Adrenal gland (tissue), 12 donors: ENCODE measurements around the gene YJEFN3. TPM values are rescaled to one million over a fixed set of nuclear protein-coding genes. Genes with fewer than 3 reads are reported as not detected.

ENCODE experiments used
- DNase-seq, 7 donors: peaks; one replicate each; pipeline ENCODE4 v3.0.0-alpha.2; 2019 to 2020
- H3K27ac ChIP-seq, 5 donors: fragments of 200-600 bp; sonication (generic) in 4 of 5; 1 replicate in 3 of 5; 2 replicates in 2 of 5; pipeline versions ENCODE4 v1.5.1 to v1.8.0; 2016 to 2020; ENCODE audit warnings: mild to moderate bottlenecking in 1 of 5
- H3K27me3 ChIP-seq: fragments of 200-600 bp; 2 replicates; pipeline ENCODE4 v1.8.0; 2021
- H3K36me3 ChIP-seq, 2 donors: fragments of 200-600 bp; replicated peaks in 1 of 2; 1 replicate in 1 of 2; 2 replicates in 1 of 2; pipeline versions ENCODE4 v1.5.1 to v1.8.0; 2018 to 2022
- H3K4me1 ChIP-seq, 2 donors: fragments of 200-600 bp; replicated peaks in 1 of 2; 1 replicate in 1 of 2; 2 replicates in 1 of 2; pipeline versions ENCODE4 v1.5.1 to v1.8.0; 2018 to 2021
- H3K4me3 ChIP-seq, 4 donors: fragments of 200-600 bp; sonication (generic) in 3 of 4; one replicate each; pipeline ENCODE4 v1.5.1; 2016 to 2018
- H3K9me3 ChIP-seq, 3 donors: fragments of 200-600 bp; sonication (generic) in 1 of 3; replicated peaks in 1 of 3; 1 replicate in 2 of 3; 2 replicates in 1 of 3; pipeline versions ENCODE4 v1.5.1 to v1.8.0; 2016 to 2021
- POLR2A ChIP-seq, 2 donors: fragments of 450-650 bp; IDR thresholded peaks; one replicate each; pipeline ENCODE4 v1.6.1; 2017; ENCODE audit warnings: antibody characterized with exemption in 2 of 2, mild to moderate bottlenecking in 2 of 2, moderate library complexity in 1 of 2
- WGBS, 4 donors: extraction: QIAGEN DNeasy Blood & Tissue Kit in 2 of 4; methylation state at CpG; one replicate each; pipeline versions ENCODE4 v1.1.5 to v1.1.7; 2013 to 2017; 5-methylcytosine and 5-hydroxymethylcytosine counted together
- intact Hi-C, 2 donors: fragments of 100-400 bp; cut with DNase I; formaldehyde crosslinking; loops; one replicate each; pipeline versions ENCODE4 v1.14.1 to v1.15.0; 2022 to 2023
- polyA plus RNA-seq, 3 donors: library from polyadenylated mRNA; stranded (reverse); fragments of 200-250 nt in 2 of 3; fragments of 350-450 nt in 1 of 3; fragmentation: Illumina TruSeq in 1 of 3; extraction: RNeasy Lipid Tissue Mini Kit (QIAGEN cat#74804) in 1 of 3; gene quantifications; one replicate each; pipeline ENCODE4 v1.2.3, GENCODE V29; 2013 to 2014
- total RNA-seq, 9 donors: library from RNA; depleted of rRNA in 4 of 9; stranded (reverse); fragments of >200 nt in 4 of 9; fragments of 120-200 nt in 1 of 9; fragmentation: NEBNext Ultra II Directional in 1 of 9; extraction: Animal tissue kit (Norgen Biotek cat#: 25700) in 1 of 9; gene quantifications; one replicate each; pipeline versions ENCODE4 v1.1.0 to v1.2.4, GENCODE V29; 2013 to 2023
- TF ChIP-seq, protein P1 (sequence below), 6 experiments: fragments of 450-650 bp in 4 of 6; fragments of 200-600 bp in 2 of 6; sonication (generic) in 1 of 6; IDR thresholded peaks; 1 replicate in 5 of 6; 2 replicates in 1 of 6; pipeline versions ENCODE4 v1.5.1 to v1.8.0; 2016 to 2021; ENCODE audit warnings: antibody characterized with exemption in 6 of 6, mild to moderate bottlenecking in 2 of 6, moderate library complexity in 1 of 6
- donor health status: healthy with polysubstance abuse.
- donor health status: Bipolar disorder and iron deficiency.
- donor health status: DM: yes; HTN: yes; CAD: no.
- donor health status: DM: no; HTN: no; CAD: no.
- donor health status: DM: no; HTN: no; CAD: no.
- donor health status: DM: yes; HTN: yes; CAD: no.

YJEFN3 gene
- total and polyA plus RNA-seq, 12 donors, result 0.36 to 30.2 (median 1.3) TPM

DNA sequence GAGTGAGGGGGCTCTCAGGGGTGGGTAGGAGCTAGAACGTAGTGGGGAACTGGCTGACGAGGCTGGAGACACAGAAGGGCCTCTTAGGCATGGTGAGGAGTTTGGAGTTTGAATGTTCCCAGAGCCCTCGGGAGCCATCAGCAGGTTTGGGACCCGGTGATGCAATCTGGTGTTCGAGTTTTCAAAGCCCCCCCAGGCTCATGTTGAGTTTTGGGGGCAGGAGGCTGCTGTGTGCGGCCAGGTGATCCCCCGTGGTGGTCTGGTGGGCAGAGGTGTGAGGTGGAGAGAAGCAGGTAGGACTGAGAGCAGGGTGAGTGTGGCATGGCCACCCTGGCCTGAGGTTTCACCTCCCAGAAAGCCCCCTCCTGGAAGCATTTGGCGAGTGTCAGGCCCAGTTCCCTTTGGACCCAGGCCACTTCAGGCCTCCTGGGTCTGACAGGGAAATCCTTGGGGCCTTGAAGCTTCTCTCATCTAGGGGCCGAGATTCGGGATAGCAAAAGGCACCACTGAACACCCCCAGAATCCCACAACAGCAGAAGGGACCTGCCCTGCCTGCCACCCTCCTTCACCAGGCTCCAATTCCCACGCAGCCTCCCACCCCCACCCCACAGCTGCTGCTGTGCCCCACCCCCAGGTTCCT, 1.2 kb downstream of the YJEFN3 start:
- H3K9me3 ChIP-seq, result no peaks in the 10 kb centered on the region
- H3K27me3 ChIP-seq, result no peaks in the 10 kb centered on the region
- H3K27ac ChIP-seq, result no peak overlapping the region
- no peaks in the 10 kb centered on the region for H3K4me1 ChIP-seq
- WGBS, 4 donors, result 66 to 70% (median 68%) methylated on average over 7 to 11 of the region's 11 CpGs
- intact Hi-C loops, result loop anchor here in 1 of 2 donors (5.0 kb wide), 1 partner anchor 427 kb away; no protein-coding TSS in a partner anchor
- H3K4me3 ChIP-seq, result no peak overlapping the region
- no peak for DNase-seq
- TF ChIP-seq POLR2A (IDR thresholded peaks at IDR 0.05), result no peak
- TF ChIP-seq, protein P1, sequence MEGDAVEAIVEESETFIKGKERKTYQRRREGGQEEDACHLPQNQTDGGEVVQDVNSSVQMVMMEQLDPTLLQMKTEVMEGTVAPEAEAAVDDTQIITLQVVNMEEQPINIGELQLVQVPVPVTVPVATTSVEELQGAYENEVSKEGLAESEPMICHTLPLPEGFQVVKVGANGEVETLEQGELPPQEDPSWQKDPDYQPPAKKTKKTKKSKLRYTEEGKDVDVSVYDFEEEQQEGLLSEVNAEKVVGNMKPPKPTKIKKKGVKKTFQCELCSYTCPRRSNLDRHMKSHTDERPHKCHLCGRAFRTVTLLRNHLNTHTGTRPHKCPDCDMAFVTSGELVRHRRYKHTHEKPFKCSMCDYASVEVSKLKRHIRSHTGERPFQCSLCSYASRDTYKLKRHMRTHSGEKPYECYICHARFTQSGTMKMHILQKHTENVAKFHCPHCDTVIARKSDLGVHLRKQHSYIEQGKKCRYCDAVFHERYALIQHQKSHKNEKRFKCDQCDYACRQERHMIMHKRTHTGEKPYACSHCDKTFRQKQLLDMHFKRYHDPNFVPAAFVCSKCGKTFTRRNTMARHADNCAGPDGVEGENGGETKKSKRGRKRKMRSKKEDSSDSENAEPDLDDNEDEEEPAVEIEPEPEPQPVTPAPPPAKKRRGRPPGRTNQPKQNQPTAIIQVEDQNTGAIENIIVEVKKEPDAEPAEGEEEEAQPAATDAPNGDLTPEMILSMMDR (IDR thresholded peaks at IDR 0.05), result no peak
- H3K36me3 ChIP-seq, result peaks cover 0 to 17% of the 10 kb centered on the region in 2 donors

DNA sequence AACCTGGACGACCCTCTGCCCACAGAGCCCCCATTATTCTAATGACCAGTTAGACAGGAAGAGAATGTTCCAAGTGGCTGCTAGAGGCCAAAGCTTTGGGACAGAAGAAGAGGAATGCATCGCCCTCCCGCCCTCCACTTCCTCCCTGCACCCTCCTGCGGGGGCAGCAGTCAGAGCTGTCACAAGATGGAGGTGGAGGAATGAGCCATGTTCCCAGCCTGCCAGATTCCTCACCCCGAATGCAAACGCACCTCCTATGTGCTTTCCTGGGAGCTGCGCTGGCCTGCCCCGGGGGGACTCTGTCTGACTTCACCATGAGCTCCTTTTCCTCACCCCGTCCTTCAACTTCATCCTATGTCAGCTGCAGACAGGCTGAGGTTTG, 1.7 kb downstream of the YJEFN3 start:
- WGBS, 4 donors, result 49 to 58% (median 51%) methylated on average over 8 to 9 of the region's 9 CpGs
- intact Hi-C loops, result loop anchor here in 1 of 2 donors (5.0 kb wide), 1 partner anchor 427 kb away; no protein-coding TSS in a partner anchor
- no peak for DNase-seq

DNA sequence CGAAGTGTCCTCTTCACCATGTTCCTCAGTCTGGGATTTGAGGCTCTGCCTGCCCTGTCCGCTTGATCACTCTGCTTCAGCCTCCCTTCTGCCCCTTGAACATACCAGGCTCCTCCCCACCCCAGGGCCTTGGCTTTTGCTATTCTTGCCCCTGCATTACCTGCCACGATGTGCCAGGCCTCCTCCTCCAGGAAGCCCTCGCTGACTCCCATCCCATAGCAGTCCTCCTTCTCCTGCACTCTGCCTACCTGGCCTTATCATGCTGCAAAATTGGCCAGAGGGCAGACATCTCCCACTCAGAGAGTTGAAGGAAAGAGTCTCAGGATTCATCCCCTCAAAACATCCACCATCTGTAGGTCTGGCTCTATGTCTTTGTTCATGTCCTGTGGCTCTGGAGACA, 2.2 kb downstream of the YJEFN3 start:
- H3K27me3 ChIP-seq, result no peaks in the 10 kb centered on the region
- H3K9me3 ChIP-seq, result no peaks in the 10 kb centered on the region
- H3K27ac ChIP-seq, result no peak overlapping the region
- DNase-seq, result no peak
- intact Hi-C loops, result loop anchor here in 1 of 2 donors (5.0 kb wide), 1 partner anchor 426 kb away; no protein-coding TSS in a partner anchor
- H3K4me1 ChIP-seq, result no peaks in the 10 kb centered on the region
- 70 to 82% (median 80%) methylated on average over 4 of the region's 4 CpGs for WGBS, 4 donors
- H3K36me3 ChIP-seq, result peaks cover 0 to 17% of the 10 kb centered on the region in 2 donors
- H3K4me3 ChIP-seq, result no peak overlapping the region
- TF ChIP-seq POLR2A (IDR thresholded peaks at IDR 0.05), result no peak
- TF ChIP-seq, protein P1 (IDR thresholded peaks at IDR 0.05), result no peak

More for the DNA sequence above, 1.7 kb downstream of the YJEFN3 start:
- peaks cover 0 to 17% of the 10 kb centered on the region in 2 donors for H3K36me3 ChIP-seq
- no peaks in the 10 kb centered on the region for H3K9me3 ChIP-seq
- H3K27ac ChIP-seq, result no peak overlapping the region
- no peaks in the 10 kb centered on the region for H3K27me3 ChIP-seq
- H3K4me3 ChIP-seq, result no peak overlapping the region
- TF ChIP-seq, protein P1 (IDR thresholded peaks at IDR 0.05), result no peak
- no peak for TF ChIP-seq POLR2A (IDR thresholded peaks at IDR 0.05)
- no peaks in the 10 kb centered on the region for H3K4me1 ChIP-seq

DNA sequence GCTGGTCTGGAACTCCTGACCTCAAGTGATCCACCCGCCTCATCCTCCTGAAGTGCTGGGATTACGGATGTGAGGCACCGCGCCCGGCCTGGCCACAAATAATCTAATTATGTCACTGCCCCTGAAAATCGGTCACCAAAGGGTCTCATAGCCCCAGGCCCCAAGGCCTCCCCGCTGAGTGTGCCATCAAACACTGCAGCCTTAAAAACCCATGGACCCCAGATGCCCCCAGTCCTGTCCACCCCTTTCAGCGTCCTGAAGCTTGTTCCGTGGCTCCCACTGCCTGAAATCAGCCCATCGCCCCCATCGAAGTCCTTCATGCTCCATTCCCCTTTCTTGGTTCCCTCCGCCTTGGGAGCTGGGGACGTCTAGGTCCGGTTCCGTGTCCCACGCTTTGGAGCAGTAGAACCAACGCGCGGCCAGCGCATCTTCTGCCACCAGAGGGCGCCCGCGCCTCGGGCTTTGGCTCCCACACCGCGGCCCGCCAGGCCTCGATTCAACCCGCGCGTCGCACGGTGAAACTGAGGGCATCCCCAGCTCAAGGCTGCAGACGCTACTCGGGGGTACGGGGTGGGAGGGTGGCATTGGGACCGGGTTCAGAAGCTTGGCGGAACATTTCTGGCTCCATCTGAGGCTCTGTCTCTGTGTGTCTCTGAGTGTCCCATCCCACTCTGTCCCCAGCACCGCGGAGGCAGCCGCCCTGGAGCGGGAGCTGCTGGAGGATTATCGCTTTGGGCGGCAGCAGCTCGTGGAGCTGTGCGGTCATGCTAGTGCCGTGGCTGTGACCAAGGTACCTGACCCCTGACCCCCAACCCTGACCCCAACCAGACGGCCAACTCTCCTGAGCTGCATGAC, 3.5 kb downstream of the YJEFN3 start:
- TF ChIP-seq, protein P1 (IDR thresholded peaks at IDR 0.05), result peak; percentile 84 to 97 (median 92)
- TF ChIP-seq POLR2A (IDR thresholded peaks at IDR 0.05), result no peak
- WGBS, 4 donors, result 22 to 30% (median 23%) methylated on average over 8 to 48 of the region's 48 CpGs
- Histone ChIP-seq H3K27ac (no peak overlapping the region), H3K36me3 (peaks cover 0 to 11% of the 10 kb centered on the region in 2 donors), H3K4me1 (peaks cover 0 to 1% of the 10 kb centered on the region in 2 donors), H3K27me3 (no peaks in the 10 kb centered on the region), H3K9me3 (no peaks in the 10 kb centered on the region), H3K4me3 (no peak overlapping the region)
- peak; percentile 68 to 90 (median 86) for DNase-seq
- intact Hi-C loops, result loop anchor here (2.0 to 5.0 kb wide), 2 partner anchors 111 to 425 kb away; partner anchors contain the start of gene GMIP (in 1 of the 2)
